GM19455 (cell line): ENCODE measurements around the gene INPP5A.
"Not testable (repeated sequence)": the region's sequence is repeated elsewhere in the genome, so short reads cannot be mapped to it uniquely, and the experiment has no call there.

Source experiments
- ATAC-seq: cut with Tn5 transposase; IDR thresholded peaks from one replicate; pipeline ENCODE4 v1.9.1; 2021; ENCODE audit not compliant: unreplicated experiment

INPP5A gene

DNA sequence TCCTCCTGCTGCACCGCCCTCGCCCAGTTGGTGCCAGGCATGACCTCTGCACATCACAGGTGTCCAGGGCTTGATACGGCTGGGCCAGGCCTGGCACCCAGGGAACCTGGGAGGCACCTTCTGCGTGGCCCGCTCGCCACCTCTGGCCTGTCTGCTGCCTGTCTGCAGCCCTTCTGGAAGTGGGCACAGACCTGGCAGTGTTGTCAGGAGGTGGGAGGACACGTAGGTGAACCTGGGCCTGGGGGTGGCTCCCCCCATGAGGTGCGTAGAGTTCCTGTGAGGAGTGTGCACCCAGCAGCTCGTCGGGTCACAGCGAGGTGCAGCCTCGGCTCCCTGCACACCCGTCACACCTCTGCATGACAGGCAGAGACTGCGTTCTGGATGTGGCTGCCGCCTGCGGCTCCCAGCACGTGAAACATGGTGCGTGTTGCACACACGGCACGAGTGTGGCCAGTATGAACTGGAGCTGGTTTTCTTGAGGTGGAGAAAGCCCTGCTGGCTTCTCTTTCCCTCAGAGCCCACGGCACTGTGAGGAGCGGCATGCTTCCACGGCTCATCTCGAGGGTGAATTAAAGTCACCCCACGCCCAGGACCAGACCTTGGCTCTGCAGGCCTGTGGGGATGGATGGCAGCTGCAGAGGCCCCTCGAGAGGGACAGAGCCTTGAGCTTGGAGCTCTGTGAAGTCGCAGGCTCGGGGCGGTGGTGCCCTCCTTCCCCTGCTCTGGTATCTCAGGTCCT is 24.8 kb downstream of the INPP5A start:
- no peak for ATAC-seq

DNA sequence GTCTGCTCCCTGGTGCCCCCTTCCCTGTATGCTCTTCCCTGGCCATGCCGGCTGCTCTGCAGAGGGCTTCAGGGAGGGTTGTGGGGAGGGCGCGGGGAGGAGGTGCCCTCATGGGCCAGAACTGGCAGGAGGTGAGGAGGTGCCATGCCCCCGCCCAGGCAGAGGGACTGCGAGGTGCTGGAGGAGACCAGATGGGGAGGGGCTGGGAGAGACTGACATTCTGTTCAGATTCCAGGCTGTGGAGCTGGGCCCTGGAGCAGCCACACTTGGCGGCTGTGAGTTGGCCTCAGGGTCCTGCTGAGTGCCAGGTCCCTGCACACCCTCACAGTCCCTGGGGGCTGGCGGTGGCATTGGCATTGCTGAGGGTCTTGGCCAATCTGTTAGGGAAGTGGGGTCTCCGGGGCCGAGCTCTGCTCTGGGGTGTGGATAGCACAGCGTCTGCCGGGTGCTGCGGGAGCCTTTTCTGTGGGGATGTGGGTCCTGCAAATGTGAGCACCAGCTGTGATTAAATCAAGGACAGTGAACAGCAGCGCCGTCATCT is 25.4 kb downstream of the INPP5A start:
- no peak for ATAC-seq

DNA sequence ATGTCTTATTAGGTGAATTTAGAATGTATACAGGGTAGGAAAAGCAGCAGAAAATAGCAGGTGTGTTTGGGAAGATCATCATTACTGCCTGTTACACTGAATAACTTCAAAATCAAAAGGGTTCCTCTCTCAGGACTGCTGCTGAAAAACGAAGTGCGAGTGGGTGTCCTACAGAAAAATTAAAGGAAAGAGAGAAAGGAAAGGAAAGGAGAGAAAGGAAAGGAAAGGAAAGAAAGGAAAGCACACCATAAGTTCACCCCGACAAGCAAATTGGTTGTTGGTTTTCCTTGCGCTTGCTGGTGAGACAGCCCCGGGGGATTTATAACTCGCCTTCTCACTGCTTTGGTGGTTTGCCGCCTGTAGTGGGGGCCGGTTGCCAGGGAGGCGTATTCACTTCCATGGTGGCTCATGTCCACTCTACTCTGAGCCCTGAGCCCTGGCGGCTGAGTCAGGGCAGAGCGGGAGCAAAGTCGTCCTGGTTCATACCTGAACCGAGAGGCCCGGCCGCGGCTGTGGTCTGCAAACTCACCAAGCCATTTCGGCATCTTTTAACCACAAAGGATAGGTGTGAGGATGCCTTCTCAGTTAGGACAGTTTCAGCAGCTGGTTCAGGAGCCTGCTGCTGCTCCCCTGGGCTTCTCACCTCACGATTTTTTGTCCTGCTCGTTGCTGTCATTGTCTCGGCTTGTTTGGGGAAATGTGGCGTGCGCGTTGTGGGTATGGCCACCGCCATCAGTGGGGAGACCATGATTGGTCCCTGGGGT is 26.1 kb downstream of the INPP5A start:
- ATAC-seq = peak; percentile 91

DNA sequence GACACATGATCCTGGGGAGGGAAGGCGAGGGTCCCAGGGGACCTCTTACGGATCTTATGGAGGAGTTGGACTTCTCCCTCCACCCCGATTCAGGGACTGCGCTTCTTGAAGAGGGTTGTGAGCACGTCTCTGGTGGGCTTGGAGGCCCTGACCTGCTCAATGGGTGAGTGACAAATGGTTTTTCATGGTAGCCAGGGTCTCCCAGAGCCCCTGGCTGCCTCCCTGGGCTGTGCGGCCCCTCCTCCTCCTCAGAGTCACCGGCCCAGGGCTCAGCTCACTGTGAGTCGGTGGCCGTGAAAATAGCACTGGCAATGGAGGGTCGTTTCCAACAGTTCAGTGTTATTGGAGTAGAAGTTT is 26.6 kb downstream of the INPP5A start:
- ATAC-seq = no peak

DNA sequence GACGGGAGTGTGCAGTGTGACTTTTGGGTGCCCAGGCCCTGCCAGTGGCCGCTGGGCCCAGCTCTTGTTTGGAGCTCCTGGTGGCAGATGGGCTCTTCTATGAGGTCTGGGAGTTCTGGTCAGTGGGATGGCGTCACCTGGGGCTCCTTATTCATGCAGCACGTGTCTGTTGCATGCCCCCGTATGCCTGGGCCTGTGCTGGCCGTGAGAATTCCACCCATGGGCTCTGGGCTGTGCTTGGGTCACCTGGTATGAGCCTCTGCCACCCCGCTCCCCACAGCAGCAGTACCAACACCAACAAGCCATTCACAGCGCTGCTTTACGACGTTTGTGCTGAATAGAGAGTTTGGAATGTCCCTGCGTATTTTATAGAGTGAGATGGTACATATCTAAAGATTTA is 27.1 kb downstream of the INPP5A start:
- ATAC-seq = no peak

DNA sequence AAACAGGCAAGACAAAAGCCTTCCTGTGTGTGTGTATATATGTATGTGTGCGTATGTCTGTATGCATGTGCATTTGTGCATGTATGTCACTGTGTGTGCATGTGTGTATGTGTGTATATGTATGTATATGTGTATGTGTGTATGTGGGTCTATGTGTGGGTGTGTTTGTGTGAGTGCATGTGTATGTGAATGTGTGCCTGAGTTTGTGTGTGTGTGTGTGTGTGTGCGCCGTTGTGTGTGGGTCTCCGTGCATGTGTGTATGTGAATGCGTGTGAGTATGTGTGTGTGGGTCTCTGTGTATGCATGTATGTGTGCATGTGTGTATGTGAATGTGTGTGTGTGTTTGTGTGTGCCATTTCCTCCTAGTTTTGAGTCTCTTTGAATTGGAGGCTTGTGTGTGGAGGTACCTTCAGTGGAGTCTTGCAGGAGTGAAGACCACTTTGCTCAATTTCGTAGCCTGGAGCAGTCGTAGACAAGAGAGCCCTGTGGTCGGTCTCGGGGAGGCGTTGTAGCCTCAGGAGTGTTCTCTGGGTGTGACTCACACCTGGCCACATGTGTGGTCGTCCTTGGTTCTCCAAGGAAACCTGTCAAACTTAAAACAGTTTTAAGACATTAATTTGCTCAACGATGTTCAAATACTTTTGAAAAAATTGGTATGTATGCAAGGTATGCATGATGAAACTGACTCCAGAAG is 28.1 kb downstream of the INPP5A start:
- no peak for ATAC-seq

DNA sequence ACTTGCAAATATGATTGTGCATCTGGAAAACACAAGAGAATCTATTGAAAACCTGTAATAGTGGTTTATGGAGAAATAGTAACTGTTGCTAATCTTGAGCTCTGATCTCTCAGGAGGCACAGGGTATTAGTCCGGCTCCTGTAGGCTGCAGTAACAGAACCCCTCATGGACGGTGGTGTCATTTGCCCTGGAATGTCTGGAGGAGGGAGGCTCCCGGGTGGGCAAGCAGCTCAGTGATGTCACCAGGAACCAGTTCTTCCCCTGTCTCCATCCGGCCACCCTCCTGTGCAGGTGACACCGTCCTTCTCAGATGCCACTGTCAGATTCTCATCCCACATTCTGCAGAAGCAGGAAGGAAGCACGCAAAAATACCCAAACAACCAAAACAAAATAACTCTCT is 29.3 kb downstream of the INPP5A start:
- ATAC-seq = no peak

DNA sequence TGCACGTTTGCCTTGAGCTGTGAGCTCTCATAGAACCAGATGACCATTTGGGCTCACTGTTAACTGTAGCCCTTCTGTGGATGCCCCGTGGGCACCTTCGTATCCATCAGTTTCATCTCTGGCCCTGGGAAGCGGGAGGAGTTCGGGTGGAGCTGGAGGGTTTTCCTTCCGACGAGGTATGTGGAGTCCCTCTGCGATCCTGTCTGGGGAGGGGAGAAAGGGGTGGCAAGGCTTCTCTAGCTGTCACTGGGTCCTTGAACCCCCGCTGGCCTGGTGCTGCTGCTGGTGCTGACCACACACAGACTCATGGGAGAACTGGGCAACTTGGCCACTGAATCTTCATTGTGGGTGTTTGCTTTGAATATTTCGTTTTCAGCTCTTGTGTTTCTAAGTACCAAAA is 32.7 kb downstream of the INPP5A start:
- no peak for ATAC-seq

DNA sequence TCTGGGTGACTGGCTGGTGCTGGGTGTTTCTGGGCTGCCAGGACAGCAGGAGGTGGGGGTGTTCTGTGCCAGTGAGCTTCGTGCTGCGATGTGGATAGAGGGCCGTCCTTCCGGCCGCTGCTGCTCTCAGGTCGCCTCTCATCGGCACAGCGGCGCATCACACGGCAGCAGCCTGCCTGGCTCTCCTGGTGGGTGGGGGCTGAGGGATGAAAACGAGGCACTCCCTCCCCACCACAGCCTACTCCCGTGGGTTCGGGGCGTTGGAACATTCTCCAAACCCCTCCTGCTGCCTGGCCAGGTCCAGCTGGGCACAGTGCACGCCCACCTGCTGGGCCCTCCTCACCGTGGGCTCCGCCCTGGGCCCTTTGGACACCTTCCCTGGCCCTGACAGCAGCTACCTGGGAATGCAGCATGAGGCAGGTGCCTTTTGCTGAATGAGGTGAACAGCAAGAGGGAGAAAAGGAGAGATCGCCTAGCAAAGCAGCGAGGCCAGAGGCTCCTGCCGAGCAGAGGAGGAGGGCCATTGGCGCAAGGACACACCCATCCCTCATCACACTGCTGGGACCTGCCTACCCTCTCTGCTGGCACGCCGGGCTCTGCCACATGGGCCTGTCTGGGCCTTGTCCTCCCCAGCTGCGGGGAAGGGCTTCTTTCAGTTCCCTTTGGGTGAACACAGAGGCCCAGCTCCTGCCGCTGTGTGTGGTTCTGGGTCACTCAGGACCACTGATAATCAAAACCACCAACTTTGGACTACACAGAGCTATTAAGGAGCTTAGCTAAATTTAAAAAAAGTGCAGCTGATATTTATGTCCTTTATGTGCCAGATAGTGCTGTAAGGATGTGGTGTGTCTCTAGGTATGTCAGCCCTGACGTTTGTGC is 33.4 kb downstream of the INPP5A start:
- peak; percentile 52 for ATAC-seq

DNA sequence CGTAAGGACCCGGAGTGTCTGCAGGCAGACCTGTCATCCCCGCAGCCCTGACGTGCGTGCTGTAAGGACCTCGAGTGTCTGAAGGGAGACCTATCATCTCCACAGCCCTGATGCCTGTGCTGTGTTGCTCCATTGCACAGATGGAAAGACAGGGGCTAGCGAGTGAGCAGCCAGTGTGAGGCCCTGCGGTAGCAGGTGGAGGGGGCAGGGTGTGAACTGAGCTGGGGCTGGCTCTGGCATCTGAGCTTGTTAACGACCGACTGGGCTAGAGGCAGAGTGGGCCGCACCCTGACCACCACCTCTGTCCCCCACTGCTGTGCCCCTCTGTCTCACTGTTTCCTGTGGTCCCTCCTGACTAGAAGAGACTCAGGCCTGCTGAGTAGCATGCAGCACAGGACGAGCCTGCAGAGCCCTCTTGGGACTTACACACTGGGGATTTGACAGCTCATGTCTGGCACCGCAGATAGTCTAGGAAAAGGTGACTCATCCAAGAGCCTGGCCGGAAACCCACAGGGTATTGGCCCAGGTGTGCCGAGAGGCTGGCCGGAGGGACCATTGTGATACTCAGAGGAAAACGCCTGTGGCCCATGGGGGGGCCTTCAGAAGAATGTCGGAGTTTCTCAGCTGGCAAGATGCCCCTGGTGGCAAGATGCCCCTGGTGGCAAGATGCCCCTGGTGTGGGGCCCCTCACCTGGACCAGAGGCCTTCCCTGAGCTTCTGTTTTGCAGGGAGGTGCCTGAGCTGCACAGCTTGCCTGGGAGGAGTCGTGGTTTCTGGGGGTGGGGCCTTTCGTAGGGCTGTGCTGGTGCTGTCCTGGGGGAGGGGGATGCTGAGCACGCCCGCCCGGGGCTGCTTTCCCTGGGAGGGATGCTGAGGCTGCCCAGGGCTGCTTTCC is 34.3 kb downstream of the INPP5A start:
- ATAC-seq = peak; percentile 70

DNA sequence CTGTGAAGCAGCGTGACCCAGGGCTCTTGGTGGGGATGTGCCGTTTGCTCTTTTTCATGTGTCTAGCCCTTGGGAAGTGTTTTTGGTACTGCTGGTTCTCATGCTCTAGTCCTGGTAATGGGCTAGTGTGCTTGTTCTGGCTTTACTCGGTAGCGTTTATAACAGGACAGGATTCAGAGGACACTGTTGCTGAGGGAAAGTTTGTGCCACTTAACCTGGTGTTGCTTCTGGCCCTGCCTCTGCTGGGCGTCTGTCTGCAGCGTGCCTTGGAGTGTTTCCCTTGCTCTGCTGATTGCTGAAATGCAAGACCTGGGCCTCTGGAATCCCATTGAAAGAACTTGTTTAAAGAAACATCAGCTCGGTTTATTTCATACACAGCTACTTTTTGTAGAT is 35.0 kb downstream of the INPP5A start:
- no peak for ATAC-seq

DNA sequence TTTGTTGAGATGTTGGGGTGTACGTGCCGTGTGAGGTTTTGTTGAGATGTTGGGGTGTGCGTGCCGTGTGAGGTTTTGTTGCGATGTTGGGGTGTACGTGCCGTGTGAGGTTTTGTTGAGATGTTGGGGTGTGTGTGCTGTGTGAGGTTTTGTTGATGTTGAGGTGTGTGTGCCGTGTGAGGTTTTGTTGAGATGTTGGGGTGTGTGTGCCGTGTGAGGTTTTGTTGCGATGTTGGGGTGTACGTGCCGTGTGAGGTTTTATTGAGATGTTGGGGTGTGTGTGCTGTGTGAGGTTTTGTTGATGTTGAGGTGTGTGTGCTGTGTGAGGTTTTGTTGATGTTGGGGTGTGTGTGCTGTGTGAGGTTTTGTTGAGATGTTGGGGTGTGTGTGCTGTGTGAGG is 35.4 kb downstream of the INPP5A start:
- not testable (repeated sequence) for ATAC-seq

DNA sequence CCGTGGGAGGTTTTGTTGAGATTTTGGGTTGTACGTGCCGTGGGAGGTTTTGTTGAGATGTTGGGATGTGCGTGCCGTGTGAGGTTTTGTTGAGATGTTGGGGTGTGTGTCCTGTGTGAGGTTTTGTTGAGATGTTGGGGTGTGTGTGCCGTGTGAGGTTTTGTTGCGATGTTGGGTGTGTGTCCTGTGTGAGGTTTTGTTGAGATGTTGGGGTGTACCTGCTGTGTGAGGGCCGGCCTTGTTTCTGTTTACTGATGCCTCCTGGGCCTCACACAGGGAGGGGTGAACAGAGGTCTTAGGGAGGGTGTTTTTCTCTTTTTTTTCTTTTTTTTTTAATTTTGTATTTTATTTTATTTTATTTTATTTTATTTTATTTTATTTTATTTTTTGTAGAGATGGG is 36.7 kb downstream of the INPP5A start:
- no peak for ATAC-seq

DNA sequence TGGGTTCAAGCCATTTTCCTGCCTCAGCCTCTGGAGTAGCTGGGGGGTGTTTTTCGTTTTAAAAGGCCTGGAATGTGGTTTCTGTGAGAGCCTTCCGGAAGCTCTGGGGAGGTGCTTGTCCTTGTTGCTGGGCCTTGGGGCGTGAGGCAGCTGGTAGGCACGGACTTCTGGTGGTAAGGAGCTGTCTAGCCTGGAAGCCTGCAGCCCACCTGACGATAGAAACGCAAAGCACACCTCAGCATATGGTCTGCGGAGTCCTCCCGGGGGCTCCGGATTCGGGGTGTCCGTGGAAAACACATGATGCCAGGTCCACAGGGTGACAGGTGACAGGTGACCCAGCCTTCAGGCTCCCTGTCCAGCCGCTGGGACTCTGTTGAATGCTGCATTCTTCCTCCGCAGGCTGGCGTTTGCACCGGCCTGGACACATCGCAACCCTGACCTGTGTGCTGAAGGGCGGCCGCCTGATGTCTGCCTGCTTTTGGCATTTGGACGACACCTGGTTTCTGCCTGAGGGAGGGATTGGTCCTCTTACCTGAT is 37.3 kb downstream of the INPP5A start:
- ATAC-seq = no peak

DNA sequence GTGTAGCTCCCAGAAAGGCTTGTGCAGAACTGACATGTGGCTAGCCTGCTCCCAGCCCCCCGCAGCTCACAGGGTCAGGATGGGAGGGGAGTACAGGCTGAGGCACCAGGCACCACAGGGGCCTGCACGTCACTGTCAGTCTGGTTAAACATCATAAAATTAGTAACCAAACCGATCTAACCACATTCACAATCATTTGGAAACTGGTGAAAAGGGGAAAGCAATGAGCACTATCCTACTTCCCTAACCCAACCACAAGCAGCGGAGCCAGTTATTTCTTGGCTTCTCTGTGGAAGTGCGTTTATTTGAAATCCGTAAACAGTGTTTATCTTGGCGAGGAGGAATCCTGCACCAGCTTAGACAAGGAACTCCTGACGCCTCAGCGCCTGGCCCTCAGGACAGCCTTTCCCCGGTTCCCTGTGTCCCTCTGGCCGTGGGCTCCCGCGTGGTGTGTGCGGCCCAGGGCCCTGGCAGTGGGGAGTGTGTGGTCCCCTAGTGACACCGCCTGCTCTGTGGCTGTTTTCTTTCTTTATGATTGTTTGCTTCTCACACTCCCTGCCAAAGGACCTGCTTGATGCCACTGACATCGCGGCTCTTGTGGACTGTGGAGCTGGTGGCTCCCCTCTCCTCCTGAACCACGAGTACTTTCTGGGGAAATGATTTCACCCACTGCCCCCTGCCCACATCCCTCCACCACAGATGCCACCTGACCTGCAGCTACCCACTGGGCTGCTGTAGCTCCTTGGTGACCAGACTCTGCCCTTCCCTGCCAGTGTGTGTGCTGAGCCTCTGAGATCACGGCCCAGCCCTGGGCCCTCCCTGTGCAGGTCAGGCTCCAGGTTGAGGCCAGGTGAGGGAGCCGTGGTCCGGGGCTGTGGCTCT is 38.0 kb downstream of the INPP5A start:
- ATAC-seq = peak; percentile 34

DNA sequence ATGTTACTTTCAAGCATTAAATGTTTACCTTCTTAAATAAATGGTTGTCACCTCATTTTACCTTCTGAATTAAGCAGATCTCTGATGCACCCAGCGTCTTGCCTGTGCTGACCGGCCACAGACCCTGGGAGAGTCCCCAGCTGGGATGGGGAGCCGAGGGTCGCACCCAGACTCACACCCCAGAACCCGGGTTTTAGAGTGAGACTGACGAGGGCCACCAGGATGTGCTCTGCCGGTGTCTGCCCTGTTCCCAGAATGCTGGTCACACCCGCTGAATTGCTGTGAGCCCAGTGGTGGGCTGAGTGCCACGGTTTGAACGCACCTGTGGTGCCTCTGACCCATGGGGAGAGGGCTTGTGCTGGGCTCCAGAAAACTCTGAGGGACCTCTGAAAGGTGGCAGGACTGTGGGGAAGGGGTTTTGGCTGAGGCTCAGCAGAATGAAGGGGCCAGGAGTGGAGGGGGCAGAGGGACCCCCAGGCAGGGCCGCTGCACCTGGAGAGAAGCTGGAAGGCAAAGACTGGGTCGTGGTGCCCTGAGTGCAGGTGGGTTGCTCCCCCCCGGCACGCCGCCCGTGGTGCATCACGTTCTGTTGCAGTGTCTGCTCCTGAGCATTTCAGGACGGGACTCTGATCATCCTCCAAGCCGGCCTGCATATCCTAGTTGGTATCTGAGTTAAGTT is 39.2 kb downstream of the INPP5A start:
- ATAC-seq = no peak

DNA sequence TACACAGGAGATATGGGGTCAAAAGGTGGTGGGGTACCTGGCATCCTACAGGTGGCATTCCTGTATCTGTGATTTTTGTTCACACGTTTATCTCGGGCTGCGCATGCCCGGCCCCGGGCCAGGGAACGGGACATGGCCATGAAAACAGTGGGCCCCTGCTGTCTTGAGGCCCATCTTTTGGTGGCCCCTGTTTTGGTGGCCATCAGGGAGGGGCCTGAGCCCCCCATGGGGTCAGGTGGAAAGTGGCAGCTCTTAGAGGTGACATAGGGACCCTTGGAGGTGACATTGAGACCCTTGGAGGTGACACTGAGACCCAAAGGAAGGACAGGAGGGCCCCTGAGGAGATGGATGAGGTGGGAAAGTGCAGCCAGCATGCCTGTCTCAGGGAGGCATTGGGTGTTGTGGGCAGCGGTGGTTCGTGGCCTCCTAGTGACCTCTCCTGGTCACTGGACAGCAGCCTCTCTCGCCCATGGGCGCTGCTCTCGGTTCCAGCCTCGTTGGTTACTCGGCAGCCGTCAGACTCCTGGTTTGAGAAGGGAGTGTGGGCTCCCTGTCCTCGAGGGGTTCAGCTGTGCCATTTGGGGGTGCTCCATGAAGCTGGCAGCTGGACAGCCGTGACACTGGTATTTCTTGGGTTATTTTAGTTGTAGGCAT is 39.9 kb downstream of the INPP5A start:
- no peak for ATAC-seq
